ENCODE data around the gene LPAR6. TPM values are rescaled to one million over a fixed set of nuclear protein-coding genes. Genes with fewer than 3 reads are reported as not detected.
"Not testable (repeated sequence)": the region's sequence is repeated elsewhere in the genome, so short reads cannot be mapped to it uniquely, and the experiment has no call there.

LPAR6 gene
- total and polyA plus RNA-seq, 2 of the 13 experiments (the other 11 are each of a cell fraction or from before 2014, with no cell fraction given) = 24.4 to 149 TPM

DNA sequence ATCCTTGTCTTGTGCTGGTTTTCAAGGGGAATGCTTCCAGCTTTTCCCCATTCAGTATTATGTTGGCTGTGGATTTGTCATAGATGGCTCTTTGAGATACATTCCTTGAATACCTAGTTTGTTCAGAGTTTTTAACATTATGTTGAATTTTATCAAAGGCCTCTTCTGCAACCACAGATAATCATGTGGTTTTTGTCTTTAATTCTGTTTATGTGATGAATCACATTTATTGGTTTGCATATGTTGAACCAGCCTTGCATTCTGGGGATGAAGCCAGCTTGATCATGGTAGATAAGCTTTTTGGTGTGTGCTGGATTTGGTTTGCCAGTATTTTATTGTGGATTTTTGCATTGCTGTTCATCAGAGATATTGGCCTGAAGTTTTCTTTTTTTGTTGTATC is 38.3 kb upstream of the LPAR6 start:
- FAIRE-seq; ATAC-seq; H3K9ac ChIP-seq (ENCODE audit: insufficient read depth, low read depth, low read length); H3K27ac ChIP-seq (ENCODE audit: extremely low read length, insufficient read depth, low read length); H2AFZ ChIP-seq (ENCODE audit: low read length); H3K4me2 ChIP-seq (ENCODE audit: low read depth, low read length); POLR2A ChIA-PET; H4K20me1 ChIP-seq (ENCODE audit: insufficient read depth, low read length); H3K4me3 ChIP-seq (replicated peaks in 1 of 3; ENCODE audit: insufficient read depth in 1 of 3, low read depth in 2 of 3, low read length in 3 of 3); intact Hi-C loops (cut with micrococcal nuclease; ENCODE audit: unreplicated experiment); H3K36me3 ChIP-seq (replicated peaks in 1 of 2; ENCODE audit: control insufficient read depth in 1 of 2, insufficient read depth in 2 of 2, low read length in 2 of 2); DNase-seq (ENCODE audit: low spot score); H3K79me2 ChIP-seq (ENCODE audit: insufficient read depth, low read length); CTCF ChIA-PET (ENCODE audit: low intra/inter-chr PET ratio, low total read pairs); BruUV-seq (replicated peaks); H3K4me1 ChIP-seq (ENCODE audit: insufficient read depth, low read length); in situ Hi-C loops (cut with HindIII; ENCODE audit: extremely low pct_ligation_motif_present, low pct_unique_long_range_greater_than_20kb); H3K27me3 ChIP-seq (ENCODE audit: control insufficient read depth in 1 of 2, insufficient read depth in 2 of 2, low read length in 2 of 2): not testable (repeated sequence)
- H3K9me3 ChIP-seq (ENCODE audit: low read length) = peaks cover 13% of the 10 kb centered on the region

DNA sequence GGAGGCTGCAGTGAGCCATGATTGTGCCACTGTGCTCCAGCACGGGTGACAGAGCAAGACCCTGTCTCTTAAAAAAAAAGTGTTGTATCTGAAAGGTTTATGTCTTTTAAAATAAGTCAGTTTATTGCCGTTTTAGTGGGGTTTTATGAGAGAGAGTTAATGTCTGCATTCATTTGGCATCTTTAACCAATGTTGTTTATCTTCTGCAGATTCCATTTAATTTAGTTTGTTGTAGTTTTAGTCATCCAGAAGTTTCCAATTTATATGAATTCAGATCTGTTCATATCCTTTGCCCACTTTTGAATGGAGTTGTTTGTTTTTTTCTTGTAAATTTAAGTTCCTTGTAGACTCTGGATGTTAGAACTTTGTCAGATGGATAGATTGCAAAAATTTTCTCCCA is 36.7 kb upstream of the LPAR6 start:
- H3K79me2 ChIP-seq (ENCODE audit: insufficient read depth, low read length) = no peaks in the 10 kb centered on the region
- no peaks in the 10 kb centered on the region for H3K4me1 ChIP-seq (ENCODE audit: insufficient read depth, low read length)
- intact Hi-C loops (cut with micrococcal nuclease; ENCODE audit: unreplicated experiment) (no loop called here), in situ Hi-C loops (cut with HindIII; ENCODE audit: extremely low pct_ligation_motif_present, low pct_unique_long_range_greater_than_20kb) (no loop called here)
- 88% methylated on average over 2 of the region's 2 CpGs for WGBS (ENCODE audit: low lambda C conversion rate)
- peaks cover 1 to 3% of the 10 kb centered on the region in 2 experiments; a peak in 2 of 5 replicates for H3K36me3 ChIP-seq (replicated peaks in 1 of 2; ENCODE audit: control insufficient read depth in 1 of 2, insufficient read depth in 2 of 2, low read length in 2 of 2)
- DNase-seq (ENCODE audit: low spot score) = no peak
- no peak for ATAC-seq
- H4K20me1 ChIP-seq (ENCODE audit: insufficient read depth, low read length) = no peaks in the 10 kb centered on the region
- CTCF ChIA-PET (ENCODE audit: low intra/inter-chr PET ratio, low total read pairs) = no interaction called here
- no peak overlapping the region for H3K27ac ChIP-seq (ENCODE audit: extremely low read length, insufficient read depth, low read length)
- no peak for TF ChIP-seq NPAS2 (CRISPR knock-in tag; IDR thresholded peaks at IDR 0.05; ENCODE audit: borderline replicate concordance)
- TF ChIP-seq ZFP82 (CRISPR knock-in tag; IDR thresholded peaks at IDR 0.05; ENCODE audit: borderline replicate concordance) = no peak
- TF ChIP-seq NR3C1 (CRISPR knock-in tag; IDR thresholded peaks at IDR 0.05) = no peak
- no peak for TF ChIP-seq U2AF2 (IDR thresholded peaks at IDR 0.05; ENCODE audit: low read depth, low read length)
- no peak for TF ChIP-seq SYNCRIP (IDR thresholded peaks at IDR 0.05; ENCODE audit: insufficient read depth, low read depth, low read length)
- no peak for TF ChIP-seq NFATC3 (CRISPR knock-in tag; IDR thresholded peaks at IDR 0.05)
- no peak for TF ChIP-seq ZNF549 (CRISPR knock-in tag; IDR thresholded peaks at IDR 0.05)
- TF ChIP-seq, protein P1, sequence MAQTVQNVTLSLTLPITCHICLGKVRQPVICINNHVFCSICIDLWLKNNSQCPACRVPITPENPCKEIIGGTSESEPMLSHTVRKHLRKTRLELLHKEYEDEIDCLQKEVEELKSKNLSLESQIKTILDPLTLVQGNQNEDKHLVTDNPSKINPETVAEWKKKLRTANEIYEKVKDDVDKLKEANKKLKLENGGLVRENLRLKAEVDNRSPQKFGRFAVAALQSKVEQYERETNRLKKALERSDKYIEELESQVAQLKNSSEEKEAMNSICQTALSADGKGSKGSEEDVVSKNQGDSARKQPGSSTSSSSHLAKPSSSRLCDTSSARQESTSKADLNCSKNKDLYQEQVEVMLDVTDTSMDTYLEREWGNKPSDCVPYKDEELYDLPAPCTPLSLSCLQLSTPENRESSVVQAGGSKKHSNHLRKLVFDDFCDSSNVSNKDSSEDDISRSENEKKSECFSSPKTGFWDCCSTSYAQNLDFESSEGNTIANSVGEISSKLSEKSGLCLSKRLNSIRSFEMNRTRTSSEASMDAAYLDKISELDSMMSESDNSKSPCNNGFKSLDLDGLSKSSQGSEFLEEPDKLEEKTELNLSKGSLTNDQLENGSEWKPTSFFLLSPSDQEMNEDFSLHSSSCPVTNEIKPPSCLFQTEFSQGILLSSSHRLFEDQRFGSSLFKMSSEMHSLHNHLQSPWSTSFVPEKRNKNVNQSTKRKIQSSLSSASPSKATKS (CRISPR knock-in tag; IDR thresholded peaks at IDR 0.05) = no peak
- TF ChIP-seq, protein P2, sequence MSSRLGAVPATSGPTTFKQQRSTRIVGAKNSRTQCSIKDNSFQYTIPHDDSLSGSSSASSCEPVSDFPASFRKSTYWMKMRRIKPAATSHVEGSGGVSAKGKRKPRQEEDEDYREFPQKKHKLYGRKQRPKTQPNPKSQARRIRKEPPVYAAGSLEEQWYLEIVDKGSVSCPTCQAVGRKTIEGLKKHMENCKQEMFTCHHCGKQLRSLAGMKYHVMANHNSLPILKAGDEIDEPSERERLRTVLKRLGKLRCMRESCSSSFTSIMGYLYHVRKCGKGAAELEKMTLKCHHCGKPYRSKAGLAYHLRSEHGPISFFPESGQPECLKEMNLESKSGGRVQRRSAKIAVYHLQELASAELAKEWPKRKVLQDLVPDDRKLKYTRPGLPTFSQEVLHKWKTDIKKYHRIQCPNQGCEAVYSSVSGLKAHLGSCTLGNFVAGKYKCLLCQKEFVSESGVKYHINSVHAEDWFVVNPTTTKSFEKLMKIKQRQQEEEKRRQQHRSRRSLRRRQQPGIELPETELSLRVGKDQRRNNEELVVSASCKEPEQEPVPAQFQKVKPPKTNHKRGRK (CRISPR knock-in tag; IDR thresholded peaks at IDR 0.05) = no peak
- no peak for TF ChIP-seq ZNF788 (CRISPR knock-in tag; IDR thresholded peaks at IDR 0.05; ENCODE audit: borderline replicate concordance)
- no peak for TF ChIP-seq ZNF337 (CRISPR knock-in tag; IDR thresholded peaks at IDR 0.05; ENCODE audit: borderline replicate concordance, low read depth)
- TF ChIP-seq, protein P3, sequence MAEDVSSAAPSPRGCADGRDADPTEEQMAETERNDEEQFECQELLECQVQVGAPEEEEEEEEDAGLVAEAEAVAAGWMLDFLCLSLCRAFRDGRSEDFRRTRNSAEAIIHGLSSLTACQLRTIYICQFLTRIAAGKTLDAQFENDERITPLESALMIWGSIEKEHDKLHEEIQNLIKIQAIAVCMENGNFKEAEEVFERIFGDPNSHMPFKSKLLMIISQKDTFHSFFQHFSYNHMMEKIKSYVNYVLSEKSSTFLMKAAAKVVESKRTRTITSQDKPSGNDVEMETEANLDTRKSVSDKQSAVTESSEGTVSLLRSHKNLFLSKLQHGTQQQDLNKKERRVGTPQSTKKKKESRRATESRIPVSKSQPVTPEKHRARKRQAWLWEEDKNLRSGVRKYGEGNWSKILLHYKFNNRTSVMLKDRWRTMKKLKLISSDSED (CRISPR knock-in tag; IDR thresholded peaks at IDR 0.05) = no peak
- TF ChIP-seq TSC22D2 (CRISPR knock-in tag; IDR thresholded peaks at IDR 0.05; ENCODE audit: borderline replicate concordance) = no peak
- no peak overlapping the region for H3K4me2 ChIP-seq (ENCODE audit: low read depth, low read length)
- POLR2A ChIA-PET = no interaction called here
- BruUV-seq (replicated peaks) = no TSS peak
- H3K27me3 ChIP-seq (ENCODE audit: control insufficient read depth in 1 of 2, insufficient read depth in 2 of 2, low read length in 2 of 2) = no peaks in the 10 kb centered on the region
- no peak overlapping the region for H3K4me3 ChIP-seq (replicated peaks in 1 of 3; ENCODE audit: insufficient read depth in 1 of 3, low read depth in 2 of 3, low read length in 3 of 3)
- peaks cover 13% of the 10 kb centered on the region for H3K9me3 ChIP-seq (ENCODE audit: low read length)
- H2AFZ ChIP-seq (ENCODE audit: low read length) = no peak overlapping the region
- no peak for FAIRE-seq
- H3K9ac ChIP-seq (ENCODE audit: insufficient read depth, low read depth, low read length) = no peak overlapping the region

Measured in HepG2 (cell line).